HepG2 (cell line): Measurements from ENCODE around the gene OTUD1. TPM values are rescaled to one million over a fixed set of nuclear protein-coding genes. Genes with fewer than 3 reads are reported as not detected.

Experiments
- ATAC-seq: fragments of 200-7000 bp; cut with Tn5 transposase; 3 replicates; pipeline ENCODE4 v1.9.1; 2020; ENCODE audit warnings: mild to moderate bottlenecking, moderate library complexity
- BruUV-seq: library from RNA; stranded (reverse); fragments of 400-500 nt; replicated peaks from 2 replicates; lab custom pipeline; 2021; lab: Mats Ljungman, UMichigan
- CTCF ChIA-PET: fragments of 300-600 bp; formaldehyde crosslinking; extraction: SDS; loops from one replicate; lab custom pipeline; 2021; ENCODE audit warnings: low total read pairs, inconsistent platforms, low intra/inter-chr PET ratio; lab: Yijun Ruan, JAX
- POLR2A ChIA-PET: fragments of 350-600 bp; sonication (Branson Sonifier 250); formaldehyde crosslinking; loops from one replicate; lab custom pipeline; 2020; ENCODE audit warnings: antibody characterized with exemption, inconsistent platforms; lab: Yijun Ruan, JAX
- DNase-seq: peaks from one replicate; pipeline ENCODE4 v3.0.0-alpha.2; 2015; ENCODE audit warnings: low spot score
- FAIRE-seq: peaks from 3 replicates; lab custom pipeline; 2011; peaks lifted over from hg19 to GRCh38; lab: Jason Lieb, UNC
- H2AFZ ChIP-seq: one replicate; pipeline ENCODE4 v1.6.1; 2011; ENCODE audit warnings: low read length, inconsistent platforms
- H3K27ac ChIP-seq: fragments of 300-600 bp; 3 replicates; pipeline ENCODE4 v1.8.0; 2011; ENCODE audit warnings: mixed run types, mild to moderate bottlenecking, mixed read lengths, low read length, inconsistent platforms; ENCODE audit not compliant: insufficient read depth; ENCODE audit errors: extremely low read length
- H3K27me3 ChIP-seq, 2 experiments: fragments of 200-600 bp in 1 of 2; 2 replicates in 1 of 2; 3 replicates in 1 of 2; pipeline versions ENCODE4 v1.6.0 to v1.8.0; 2011; ENCODE audit warnings: low read length in 2 of 2, mild to moderate bottlenecking in 2 of 2, moderate library complexity in 2 of 2, inconsistent platforms in 1 of 2; ENCODE audit not compliant: insufficient read depth in 2 of 2, control insufficient read depth in 1 of 2
- H3K36me3 ChIP-seq, 2 experiments: fragments of 200-600 bp in 1 of 2; replicated peaks in 1 of 2; 2 replicates in 1 of 2; 3 replicates in 1 of 2; pipeline versions ENCODE4 v1.5.1 to v1.8.0; 2011; ENCODE audit warnings: low read length in 2 of 2, inconsistent platforms in 1 of 2; ENCODE audit not compliant: insufficient read depth in 2 of 2, control insufficient read depth in 1 of 2
- H3K4me1 ChIP-seq: 2 replicates; pipeline ENCODE4 v1.5.1; 2012; ENCODE audit warnings: low read length, inconsistent platforms; ENCODE audit not compliant: insufficient read depth
- H3K4me2 ChIP-seq: 2 replicates; pipeline ENCODE4 v1.6.0; 2011; ENCODE audit warnings: low read depth, low read length, inconsistent platforms
- H3K4me3 ChIP-seq, 3 experiments: fragments of 200-600 bp in 1 of 3; sonication (generic), shearing (Covaris generic) in 1 of 3; replicated peaks in 1 of 3; 2 replicates each; pipeline ENCODE4 v1.5.1; 2011 to 2016; ENCODE audit warnings: low read length in 3 of 3, inconsistent platforms in 2 of 3, low read depth in 2 of 3, mild to moderate bottlenecking in 2 of 3, control low read depth in 1 of 3, mixed read lengths in 1 of 3; ENCODE audit not compliant: insufficient read depth in 1 of 3
- H3K79me2 ChIP-seq: one replicate; pipeline ENCODE4 v1.6.1; 2011; ENCODE audit warnings: low read length, inconsistent platforms; ENCODE audit not compliant: insufficient read depth
- H3K9ac ChIP-seq: 2 replicates; pipeline ENCODE4 v1.6.0; 2011; ENCODE audit warnings: mild to moderate bottlenecking, low read depth, low read length, inconsistent platforms; ENCODE audit not compliant: insufficient read depth
- H3K9me3 ChIP-seq: 2 replicates; pipeline ENCODE4 v1.5.1; 2012; ENCODE audit warnings: mild to moderate bottlenecking, low read length
- H4K20me1 ChIP-seq: 2 replicates; pipeline ENCODE4 v1.6.0; 2011; ENCODE audit warnings: inconsistent platforms, mild to moderate bottlenecking, low read length, moderate library complexity; ENCODE audit not compliant: insufficient read depth
- CTCF ChIP-seq: sonication (generic); formaldehyde crosslinking; IDR thresholded peaks from 2 replicates; pipeline ENCODE4 v1.5.0; 2020; ENCODE audit warnings: mild to moderate bottlenecking, missing genetic modification reagents, moderate library complexity
- HNRNPK ChIP-seq: fragments of 200-400 bp; formaldehyde crosslinking; IDR thresholded peaks from 2 replicates; pipeline ENCODE4 v1.6.1; 2018; ENCODE audit warnings: low read length, low read depth, moderate library complexity, mild to moderate bottlenecking; ENCODE audit not compliant: poor library complexity, severe bottlenecking
- NPAS2 ChIP-seq: sonication (generic); formaldehyde crosslinking; IDR thresholded peaks from 2 replicates; pipeline ENCODE4 v1.8.0; 2022; ENCODE audit warnings: mild to moderate bottlenecking, missing genetic modification reagents, borderline replicate concordance
- NR2C2 ChIP-seq: sonication (generic); formaldehyde crosslinking; IDR thresholded peaks from 2 replicates; pipeline ENCODE4 v1.4.0; 2020; ENCODE audit warnings: missing genetic modification reagents, mild to moderate bottlenecking, moderate library complexity, borderline replicate concordance
- PCBP1 ChIP-seq: fragments of 200-400 bp; formaldehyde crosslinking; IDR thresholded peaks from 2 replicates; pipeline ENCODE4 v1.6.1; 2017; ENCODE audit warnings: mild to moderate bottlenecking, low read depth, low read length, borderline replicate concordance
- WGBS: methylation state at CpG from one replicate; pipeline ENCODE4 v1.1.6; 2017; ENCODE audit warnings: low lambda C conversion rate; 5-methylcytosine and 5-hydroxymethylcytosine counted together
- in situ Hi-C: cut with HindIII; loops from 2 replicates; pipeline ENCODE4 v1.10.0; 2017; ENCODE audit warnings: low pct_unique_long_range_greater_than_20kb; ENCODE audit not compliant: extremely low pct_ligation_motif_present
- intact Hi-C: fragments of 100-400 bp; cut with micrococcal nuclease; formaldehyde crosslinking; loops from one replicate; pipeline ENCODE4 v1.10.0; 2022; ENCODE audit not compliant: unreplicated experiment
- polyA plus RNA-seq, 8 experiments: library from polyadenylated mRNA; depleted of rRNA in 3 of 8; stranded (reverse) in 7 of 8; unstranded in 1 of 8; fragments of >200 nt; fragmentation: Illumina TruSeq in 4 of 8; extraction: Trizol in 4 of 8; gene quantifications; 2 replicates each; pipeline versions ENCODE4 v1.2.1 to v1.2.3, GENCODE V29; 2011 to 2016; ENCODE audit warnings: low read depth in 4 of 8, missing spikeins in 1 of 8, mixed read lengths in 1 of 8; ENCODE audit not compliant: insufficient read depth in 1 of 8
- total RNA-seq, 5 experiments: library from RNA; depleted of rRNA; stranded (reverse); fragments of >200 nt; fragmentation: Illumina TruSeq; extraction: Trizol; gene quantifications; 2 replicates each; pipeline ENCODE4 v1.2.3, GENCODE V29; 2016; ENCODE audit warnings: low read depth in 1 of 5
- TF ChIP-seq, protein P1 (sequence below): sonication (generic); formaldehyde crosslinking; IDR thresholded peaks from 2 replicates; pipeline ENCODE4 v1.4.0; 2020; ENCODE audit warnings: missing genetic modification reagents
- TF ChIP-seq, protein P2 (sequence below): sonication (generic); formaldehyde crosslinking; IDR thresholded peaks from 2 replicates; pipeline ENCODE4 v1.8.1; 2023; ENCODE audit warnings: missing genetic modification reagents, mild to moderate bottlenecking, borderline replicate concordance

Gene OTUD1
- total and polyA plus RNA-seq, 2 of the 13 experiments (the other 11 are each of a cell fraction or from before 2014, with no cell fraction given) = 1.2 to 1.4 TPM

DNA sequence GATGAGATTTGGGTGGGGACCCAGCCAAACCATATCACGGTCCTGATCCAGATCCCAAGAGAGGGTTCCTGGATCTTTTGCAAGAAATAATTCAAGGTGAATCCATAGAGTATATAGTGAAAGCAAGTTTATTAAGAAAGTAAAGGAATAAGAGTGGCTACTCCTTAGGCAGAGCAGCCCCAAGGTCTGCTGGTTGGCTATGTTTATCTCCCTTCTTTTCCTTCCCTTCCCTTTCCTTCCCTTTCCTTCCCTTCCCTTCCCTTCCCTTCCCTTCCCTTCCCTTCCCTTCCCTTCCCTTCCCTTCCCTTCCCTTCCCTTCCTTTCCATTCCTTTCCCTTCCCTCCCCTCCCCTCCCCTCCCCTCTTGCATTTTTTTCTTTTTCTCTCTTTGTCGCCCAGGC is 35.2 kb downstream of the OTUD1 start:
- Histone ChIP-seq H3K4me2 (no peak overlapping the region), H4K20me1 (no peaks in the 10 kb centered on the region), H3K27ac (no peak overlapping the region), H3K27me3 (no peaks in the 10 kb centered on the region), H3K79me2 (no peaks in the 10 kb centered on the region), H3K36me3 (no peaks in the 10 kb centered on the region), H2AFZ (no peak overlapping the region), H3K9me3 (no peaks in the 10 kb centered on the region), H3K9ac (no peak overlapping the region), H3K4me1 (no peaks in the 10 kb centered on the region), H3K4me3 (no peak overlapping the region)
- FAIRE-seq (no peak), ATAC-seq (no peak), DNase-seq (no peak)
- intact Hi-C loops = no loop called here
- in situ Hi-C loops = no loop called here
- TF ChIP-seq HNRNPK (peak; percentile 97), PCBP1 (peak; percentile 88; the same call in 1 of the 2 replicates), NPAS2 (CRISPR knock-in tag) (no peak), CTCF (no peak), NR2C2 (no peak)
- TF ChIP-seq, protein P1, sequence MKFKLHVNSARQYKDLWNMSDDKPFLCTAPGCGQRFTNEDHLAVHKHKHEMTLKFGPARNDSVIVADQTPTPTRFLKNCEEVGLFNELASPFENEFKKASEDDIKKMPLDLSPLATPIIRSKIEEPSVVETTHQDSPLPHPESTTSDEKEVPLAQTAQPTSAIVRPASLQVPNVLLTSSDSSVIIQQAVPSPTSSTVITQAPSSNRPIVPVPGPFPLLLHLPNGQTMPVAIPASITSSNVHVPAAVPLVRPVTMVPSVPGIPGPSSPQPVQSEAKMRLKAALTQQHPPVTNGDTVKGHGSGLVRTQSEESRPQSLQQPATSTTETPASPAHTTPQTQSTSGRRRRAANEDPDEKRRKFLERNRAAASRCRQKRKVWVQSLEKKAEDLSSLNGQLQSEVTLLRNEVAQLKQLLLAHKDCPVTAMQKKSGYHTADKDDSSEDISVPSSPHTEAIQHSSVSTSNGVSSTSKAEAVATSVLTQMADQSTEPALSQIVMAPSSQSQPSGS (CRISPR knock-in tag) = no peak
- TF ChIP-seq, protein P2, sequence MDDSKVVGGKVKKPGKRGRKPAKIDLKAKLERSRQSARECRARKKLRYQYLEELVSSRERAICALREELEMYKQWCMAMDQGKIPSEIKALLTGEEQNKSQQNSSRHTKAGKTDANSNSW (CRISPR knock-in tag) = no peak
- ChIA-PET CTCF (no interaction called here), POLR2A (no interaction called here)
- 83% methylated on average over 2 of the region's 2 CpGs for WGBS
- BruUV-seq = no TSS peak
